Liver (tissue), 9 donors: ENCODE measurements around the gene NCAPD2. TPM values are rescaled to one million over a fixed set of nuclear protein-coding genes. Genes with fewer than 3 reads are reported as not detected.

Source experiments
- DNase-seq: peaks from one replicate; pipeline ENCODE4 v3.0.0-alpha.2; 2017; ENCODE audit warnings: low spot score
- H3K27ac ChIP-seq, 2 donors: one replicate each; pipeline ENCODE4 v1.7.0; 2013; ENCODE audit warnings: inconsistent platforms in 2 of 2, low read length in 2 of 2, control low read depth in 1 of 2, low read depth in 1 of 2, mild to moderate bottlenecking in 1 of 2
- H3K27me3 ChIP-seq, 4 donors: one replicate each; pipeline versions ENCODE4 v1.6.1 to v1.7.0; 2013; ENCODE audit warnings: low read length in 3 of 4, inconsistent platforms in 1 of 4, mild to moderate bottlenecking in 1 of 4, moderate library complexity in 1 of 4; ENCODE audit not compliant: control insufficient read depth in 4 of 4, insufficient read depth in 4 of 4
- H3K36me3 ChIP-seq, 4 donors: one replicate each; pipeline versions ENCODE4 v1.6.1 to v1.7.0; 2013; ENCODE audit warnings: low read length in 3 of 4, mild to moderate bottlenecking in 3 of 4, low read depth in 1 of 4, moderate library complexity in 1 of 4; ENCODE audit not compliant: control insufficient read depth in 4 of 4, insufficient read depth in 3 of 4
- H3K4me1 ChIP-seq, 4 donors: one replicate each; pipeline versions ENCODE4 v1.6.1 to v1.7.0; 2013; ENCODE audit warnings: low read length in 3 of 4, mild to moderate bottlenecking in 3 of 4, moderate library complexity in 1 of 4; ENCODE audit not compliant: control insufficient read depth in 4 of 4, insufficient read depth in 4 of 4
- H3K4me3 ChIP-seq, 3 donors: one replicate each; pipeline versions ENCODE4 v1.6.1 to v1.7.0; 2013; ENCODE audit warnings: low read length in 3 of 3, control low read depth in 1 of 3, low read depth in 1 of 3, mild to moderate bottlenecking in 1 of 3
- H3K9ac ChIP-seq, 2 donors: one replicate each; pipeline ENCODE4 v1.7.0; 2013; ENCODE audit warnings: low read length in 2 of 2, mild to moderate bottlenecking in 2 of 2, moderate library complexity in 2 of 2, control low read depth in 1 of 2, low read depth in 1 of 2
- H3K9me3 ChIP-seq, 4 donors: one replicate each; pipeline versions ENCODE4 v1.6.1 to v1.7.0; 2013; ENCODE audit warnings: low read length in 3 of 4; ENCODE audit not compliant: control insufficient read depth in 4 of 4
- ATF3 ChIP-seq: IDR thresholded peaks from 2 replicates; pipeline ENCODE4 v1.6.1; 2016; ENCODE audit warnings: antibody characterized with exemption
- CTCF ChIP-seq: fragments of 150-350 bp; IDR thresholded peaks from 2 replicates; pipeline ENCODE4 v1.5.1; 2017; ENCODE audit warnings: improper control_type of control experiment, low read depth, low read length; ENCODE audit not compliant: missing input control
- EGR1 ChIP-seq, 2 donors: IDR thresholded peaks; 2 replicates each; pipeline ENCODE4 v1.6.1; 2016 to 2018; ENCODE audit warnings: antibody characterized with exemption in 2 of 2, low read depth in 2 of 2
- FOXA1 ChIP-seq: IDR thresholded peaks from 2 replicates; pipeline ENCODE4 v1.6.1; 2016; ENCODE audit warnings: antibody characterized with exemption
- FOXA2 ChIP-seq: IDR thresholded peaks from 2 replicates; pipeline ENCODE4 v1.6.1; 2016; ENCODE audit warnings: antibody characterized with exemption
- GABPA ChIP-seq, 2 donors: IDR thresholded peaks in 1 of 2; conservative IDR thresholded peaks in 1 of 2; 2 replicates each; pipeline ENCODE4 v1.6.1; 2016; ENCODE audit warnings: antibody characterized with exemption in 2 of 2, mild to moderate bottlenecking in 1 of 2, moderate library complexity in 1 of 2
- HNF4G ChIP-seq: IDR thresholded peaks from 2 replicates; pipeline ENCODE4 v1.6.1; 2016; ENCODE audit warnings: antibody characterized with exemption
- JUND ChIP-seq, 2 donors: IDR thresholded peaks; 2 replicates each; pipeline ENCODE4 v1.6.1; 2016; ENCODE audit warnings: antibody characterized with exemption in 2 of 2
- MAX ChIP-seq: IDR thresholded peaks from 2 replicates; pipeline ENCODE4 v1.6.1; 2016; ENCODE audit warnings: antibody characterized with exemption
- NR2F2 ChIP-seq: IDR thresholded peaks from 2 replicates; pipeline ENCODE4 v1.6.1; 2016; ENCODE audit warnings: antibody characterized with exemption
- RAD21 ChIP-seq, 2 donors: IDR thresholded peaks; 2 replicates each; pipeline ENCODE4 v1.6.1; 2016; ENCODE audit warnings: antibody characterized with exemption in 2 of 2, mild to moderate bottlenecking in 2 of 2
- REST ChIP-seq: IDR thresholded peaks from 2 replicates; pipeline ENCODE4 v1.6.1; 2016; ENCODE audit warnings: antibody characterized with exemption, mild to moderate bottlenecking
- RXRA ChIP-seq, 2 donors: IDR thresholded peaks; 2 replicates each; pipeline ENCODE4 v1.6.1; 2017 to 2018; ENCODE audit warnings: antibody characterized with exemption in 2 of 2, mild to moderate bottlenecking in 1 of 2
- SP1 ChIP-seq: IDR thresholded peaks from 2 replicates; pipeline ENCODE4 v1.6.1; 2018; ENCODE audit warnings: antibody characterized with exemption, mild to moderate bottlenecking
- YY1 ChIP-seq: IDR thresholded peaks from 2 replicates; pipeline ENCODE4 v1.6.1; 2016; ENCODE audit warnings: antibody characterized with exemption, mild to moderate bottlenecking
- ZBTB33 ChIP-seq: IDR thresholded peaks from 2 replicates; pipeline ENCODE4 v1.6.1; 2016; ENCODE audit warnings: antibody characterized with exemption
- WGBS: extraction: QIAGEN DNeasy Blood & Tissue Kit; methylation state at CpG from one replicate; pipeline ENCODE4 v1.1.7; 2013; 5-methylcytosine and 5-hydroxymethylcytosine counted together
- polyA plus RNA-seq, 2 donors: library from polyadenylated mRNA; stranded (reverse) in 1 of 2; unstranded in 1 of 2; fragments of 200-250 nt in 1 of 2; fragments of >200 nt in 1 of 2; fragmentation: Nextera tagmentation in 1 of 2; extraction: Ambion mirVana in 1 of 2; gene quantifications; one replicate each; pipeline versions ENCODE4 v1.2.1 to v1.2.3, GENCODE V29; 2013 to 2015
- total RNA-seq, 2 donors: library from RNA; depleted of rRNA; stranded (reverse); fragments of >200 nt; gene quantifications; one replicate each; pipeline ENCODE4 v1.2.3, GENCODE V29; 2014
- donor health status: healthy.
- donor health status: healthy.
- donor health status: healthy.
- donor health status: healthy.
- donor health status: healthy.

Gene NCAPD2
- total and polyA plus RNA-seq, 4 donors: 2.0 to 55.1 (median 7.4) TPM

- peaks cover 12 to 49% (median 34%) of the 10 kb centered on the region in 4 donors for H3K4me1 ChIP-seq
- peak; percentile 63 for DNase-seq
- H3K9me3 ChIP-seq: no peaks in the 10 kb centered on the region
- H3K9ac ChIP-seq: no peak overlapping the region
- no peak for TF ChIP-seq FOXA1
- TF ChIP-seq ATF3: no peak
- no peak for TF ChIP-seq EGR1 (IDR thresholded peaks at IDR 0.05; ENCODE audit: low read depth in 2 of 2)
- TF ChIP-seq RXRA (IDR thresholded peaks at IDR 0.05): peak; percentile 26 to 27
- TF ChIP-seq SP1: peak; percentile 19
- TF ChIP-seq JUND (IDR thresholded peaks at IDR 0.05): no peak
- no peak for TF ChIP-seq ZBTB33
- TF ChIP-seq NR2F2: peak; percentile 52
- TF ChIP-seq MAX: no peak
- no peak for TF ChIP-seq GABPA (IDR thresholded peaks at IDR 0.05 in 1 of 2, conservative IDR thresholded peaks at IDR 0.05 in 1 of 2)
- no peak for TF ChIP-seq CTCF
- TF ChIP-seq RAD21 (IDR thresholded peaks at IDR 0.05): no peak
- H3K27ac ChIP-seq: peak overlapping the region; percentile 43 to 98
- 61% methylated on average over 35 of the region's 35 CpGs for WGBS
- peaks cover 15 to 36% (median 24%) of the 10 kb centered on the region in 4 donors for H3K36me3 ChIP-seq
- no peaks in the 10 kb centered on the region for H3K27me3 ChIP-seq
- no peak overlapping the region for H3K4me3 ChIP-seq
Measured at GRCh38 chr12:6540181-6540877, 46.4 kb downstream of the NCAPD2 start.

GRCh38 chr12:6541371-6542165, 47.7 kb downstream of the NCAPD2 start:
- no peak for DNase-seq
- H3K27ac ChIP-seq: peak overlapping the region; percentile 95 to 98
- H3K4me3 ChIP-seq: no peak overlapping the region
- peak overlapping the region; percentile 45 to 57 for H3K9ac ChIP-seq
- H3K4me1 ChIP-seq: peaks cover 12 to 37% (median 22%) of the 10 kb centered on the region in 4 donors
- H3K9me3 ChIP-seq: no peaks in the 10 kb centered on the region
- H3K36me3 ChIP-seq: peaks cover 15 to 33% (median 25%) of the 10 kb centered on the region in 4 donors
- no peaks in the 10 kb centered on the region for H3K27me3 ChIP-seq
- WGBS: 86% methylated on average over 26 of the region's 26 CpGs
- TF ChIP-seq JUND (IDR thresholded peaks at IDR 0.05): no peak
- no peak for TF ChIP-seq REST
- no peak for TF ChIP-seq YY1
- no peak for TF ChIP-seq FOXA2
- no peak for TF ChIP-seq ATF3
- TF ChIP-seq CTCF: no peak
- no peak for TF ChIP-seq EGR1 (IDR thresholded peaks at IDR 0.05; ENCODE audit: low read depth in 2 of 2)
- TF ChIP-seq ZBTB33: no peak
- no peak for TF ChIP-seq HNF4G
- TF ChIP-seq RXRA (IDR thresholded peaks at IDR 0.05): no peak
